HG03342 (cell line): ENCODE results near the gene NLN.
A peak's percentile ranks its signal among the peaks of the same experiment; 100 is the strongest.
"Not testable (repeated sequence)": the region's sequence is repeated elsewhere in the genome, so short reads cannot be mapped to it uniquely, and the experiment has no call there.

ENCODE experiments used
- ATAC-seq: cut with Tn5 transposase; IDR thresholded peaks from one replicate; pipeline ENCODE4 v1.9.1; 2021; ENCODE audit warnings: mild to moderate bottlenecking, moderate library complexity; ENCODE audit not compliant: unreplicated experiment

NLN gene

DNA sequence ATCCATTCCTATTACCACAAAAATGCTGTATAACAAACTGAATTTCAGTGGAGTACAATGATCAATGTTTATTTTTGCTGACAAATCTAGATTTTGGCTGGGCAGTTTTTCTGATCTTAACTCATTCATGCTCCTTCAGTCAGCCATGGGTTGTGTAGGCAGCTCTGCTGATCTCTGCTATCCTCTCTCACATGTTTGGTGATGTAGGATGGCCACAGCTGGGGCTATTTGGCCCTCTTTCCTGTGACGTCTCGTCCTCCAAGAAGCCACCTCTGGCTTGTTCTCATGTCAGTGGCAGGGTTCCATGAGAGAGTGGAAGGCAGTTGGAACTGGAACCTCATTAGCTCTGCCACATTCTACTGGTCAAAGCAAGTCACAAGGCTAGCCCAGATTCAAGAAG, 8.9 kb downstream of the NLN start:
- no peak for ATAC-seq

- not testable (repeated sequence) for ATAC-seq
These were observed 10.0 kb downstream of the NLN start for GRCh38 chr5:65732046-65732445.

GRCh38 chr5:65734196-65734775, 12.3 kb downstream of the NLN start:
- not testable (repeated sequence) for ATAC-seq

DNA sequence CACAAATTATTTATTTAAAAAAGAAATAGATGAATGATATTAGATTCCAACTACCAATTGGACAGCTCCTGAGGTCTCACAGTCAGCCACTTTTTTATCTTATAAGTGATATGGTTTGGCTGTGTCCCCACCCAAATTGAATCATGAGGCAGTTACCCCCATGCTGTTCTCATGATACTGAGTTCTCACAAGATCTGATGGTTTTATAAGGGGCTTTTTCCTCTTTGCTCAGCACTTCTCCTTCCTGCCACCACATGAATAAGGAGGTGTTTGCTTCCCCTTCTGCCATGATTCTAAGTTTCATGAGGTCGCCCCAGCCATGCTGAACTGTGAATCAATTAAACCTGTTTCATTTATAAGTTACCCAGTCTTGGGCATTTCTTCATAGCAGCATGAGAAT, 12.9 kb downstream of the NLN start:
- no peak for ATAC-seq

- no peak for ATAC-seq
These were observed 14.0 kb downstream of the NLN start for GRCh38 chr5:65736011-65736410.

- no peak for ATAC-seq
These were observed 15.8 kb downstream of the NLN start for GRCh38 chr5:65737842-65738241.

DNA sequence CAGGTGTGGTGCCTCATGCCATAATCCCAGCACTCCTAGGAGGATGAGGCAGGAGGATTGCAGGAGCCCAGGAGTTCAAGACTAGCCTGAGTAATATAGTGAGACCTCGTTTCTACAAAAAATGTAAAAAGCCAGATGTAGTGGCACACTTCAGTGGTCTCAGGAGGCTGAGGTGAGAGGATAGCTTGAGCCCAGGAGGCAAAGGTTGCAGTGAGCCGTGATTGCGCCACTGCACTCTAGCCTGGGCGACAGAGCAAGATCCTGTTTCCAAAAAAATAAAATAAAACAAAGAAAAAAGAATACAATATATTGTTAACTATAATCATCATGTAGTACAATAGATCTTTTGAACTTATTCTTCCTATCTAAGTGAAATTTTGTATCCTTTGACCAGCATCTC, 16.3 kb downstream of the NLN start:
- ATAC-seq, result no peak

GRCh38 chr5:65739162-65739561, 17.2 kb downstream of the NLN start:
- ATAC-seq, result no peak

GRCh38 chr5:65742565-65743231, 20.7 kb downstream of the NLN start:
- peak; percentile 91 for ATAC-seq

- ATAC-seq, result no peak
These were observed 27.3 kb downstream of the NLN start for GRCh38 chr5:65749221-65749844.

DNA sequence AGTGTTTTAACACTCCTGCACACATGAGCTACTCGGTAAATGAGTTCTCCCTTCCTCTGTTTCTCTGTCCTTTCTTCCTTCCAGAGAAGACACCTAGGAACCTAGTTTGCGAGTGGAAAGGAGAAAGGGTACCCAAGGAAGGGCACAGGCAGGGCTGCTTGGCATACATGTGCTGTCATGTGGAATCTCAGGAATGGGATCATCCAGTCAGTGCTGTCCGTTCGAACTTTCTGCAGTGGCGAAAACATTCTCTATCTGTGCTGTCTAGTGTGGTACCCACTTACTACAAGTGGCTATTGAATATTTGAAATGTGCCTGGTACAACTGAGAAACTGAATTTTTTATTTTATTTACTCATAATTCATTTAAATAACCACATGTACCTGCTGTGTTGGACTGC, 28.0 kb downstream of the NLN start:
- no peak for ATAC-seq

DNA sequence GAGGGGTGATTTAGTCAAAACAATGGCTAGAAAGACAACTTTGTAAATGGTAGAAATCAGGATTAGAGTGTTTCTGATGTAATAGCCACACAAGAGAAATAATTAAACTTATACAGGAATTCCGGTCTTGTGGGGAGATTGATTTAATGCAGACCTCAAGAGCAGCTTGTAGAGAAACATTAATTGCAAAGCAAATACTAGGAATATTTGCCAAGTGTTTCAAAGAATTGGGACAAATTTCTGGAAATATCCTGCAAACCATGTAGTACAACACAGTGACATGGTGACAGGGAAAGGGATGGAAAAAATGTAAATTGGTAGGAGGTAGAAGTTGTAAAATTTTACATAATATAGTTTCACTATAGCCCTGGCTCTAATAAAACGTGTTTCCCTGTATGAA, 28.9 kb downstream of the NLN start:
- ATAC-seq, result no peak

GRCh38 chr5:65753189-65753588, 31.2 kb downstream of the NLN start:
- ATAC-seq, result no peak

DNA sequence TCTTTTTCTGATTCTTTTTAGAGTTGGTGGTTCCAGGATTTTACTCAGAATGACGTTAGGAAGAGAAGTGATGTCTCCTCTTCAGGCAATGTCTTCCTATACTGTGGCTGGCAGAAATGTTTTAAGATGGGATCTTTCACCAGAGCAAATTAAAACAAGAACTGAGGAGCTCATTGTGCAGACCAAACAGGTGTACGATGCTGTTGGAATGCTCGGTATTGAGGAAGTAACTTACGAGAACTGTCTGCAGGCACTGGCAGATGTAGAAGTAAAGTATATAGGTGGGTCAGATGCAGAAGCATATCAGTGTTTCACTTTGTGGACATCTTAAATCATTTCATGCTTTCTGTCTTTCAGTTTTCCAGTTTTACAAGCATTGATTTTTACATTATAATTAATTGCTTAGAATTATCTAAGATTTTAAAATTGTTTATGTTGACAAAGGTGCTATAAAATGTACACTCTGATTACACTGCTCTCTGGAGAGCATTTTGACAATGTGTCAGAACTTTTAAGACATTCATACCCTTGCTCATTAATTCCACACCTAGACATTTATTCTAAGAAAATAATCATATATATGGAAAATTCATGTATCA, 36.6 kb downstream of the NLN start:
- ATAC-seq, result no peak

GRCh38 chr5:65760504-65761275, 38.7 kb downstream of the NLN start:
- ATAC-seq, result no peak

GRCh38 chr5:65762234-65762633, 40.2 kb downstream of the NLN start:
- ATAC-seq, result no peak

- no peak for ATAC-seq
These were observed 43.6 kb downstream of the NLN start for GRCh38 chr5:65765582-65765981.

GRCh38 chr5:65766175-65766574, 44.2 kb downstream of the NLN start:
- ATAC-seq, result no peak

GRCh38 chr5:65766781-65767180, 44.8 kb downstream of the NLN start:
- ATAC-seq, result no peak

DNA sequence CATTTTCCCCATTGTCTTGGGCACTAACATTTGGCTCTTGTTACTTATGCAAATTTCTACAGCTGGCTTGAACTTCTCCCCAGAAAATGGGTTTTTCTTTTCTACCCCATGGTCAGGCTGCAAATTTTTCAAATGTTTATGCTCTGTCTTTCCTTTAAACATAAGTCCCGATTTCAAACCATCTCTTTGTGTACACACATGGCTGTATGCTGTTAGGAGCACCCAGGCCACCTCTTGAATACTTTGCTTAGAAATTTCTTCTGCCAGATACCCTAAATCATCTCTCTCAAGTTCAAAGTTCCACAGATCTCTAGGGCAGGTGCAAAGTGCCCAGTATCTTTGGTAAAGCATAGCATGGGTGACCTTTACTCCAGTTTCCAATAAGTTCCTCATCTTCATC, 45.6 kb downstream of the NLN start:
- no peak for ATAC-seq

DNA sequence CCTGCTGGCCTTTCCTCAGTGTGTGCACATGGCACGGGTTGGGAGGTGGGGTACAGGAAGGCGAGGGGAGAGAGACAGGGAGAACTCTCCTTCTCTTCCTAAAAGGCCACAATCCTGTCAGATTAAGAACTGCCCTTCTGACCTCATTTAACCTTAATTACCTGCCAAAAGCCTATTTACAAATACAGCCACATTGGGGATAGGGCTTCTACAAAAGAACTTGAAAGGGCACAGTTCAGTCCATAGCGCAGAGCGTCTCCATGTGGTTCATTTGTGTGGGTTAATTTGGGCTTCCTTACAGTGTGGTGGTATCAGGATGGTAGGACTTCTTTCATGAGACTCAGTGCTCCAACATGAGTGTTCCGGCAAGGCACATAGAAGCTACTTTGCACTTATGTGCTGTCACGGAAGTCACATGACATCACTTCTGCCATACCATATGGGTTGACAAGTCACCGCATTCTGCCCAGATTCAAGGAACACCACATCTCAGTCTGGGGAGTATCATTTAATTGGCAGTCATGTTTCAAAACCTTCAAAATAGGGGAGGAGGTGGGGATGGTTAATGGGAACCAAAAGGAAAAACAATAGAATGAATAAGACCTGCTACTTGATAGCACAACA, 46.8 kb downstream of the NLN start:
- no peak for ATAC-seq
